Epithelial cell of esophagus (primary cell): Measurements from ENCODE around the gene PIGX.
"Not testable (repeated sequence)": the region's sequence is repeated elsewhere in the genome, so short reads cannot be mapped to it uniquely, and the experiment has no call there.

Source experiments
- DNase-seq: peaks from one replicate; pipeline ENCODE4 v3.0.0; 2010; ENCODE audit warnings: low read depth
- H3K4me3 ChIP-seq: 2 replicates; pipeline ENCODE4 v1.5.1; 2011; ENCODE audit warnings: mild to moderate bottlenecking, low read length, control low read depth
- CTCF ChIP-seq: IDR thresholded peaks from 2 replicates; pipeline ENCODE4 v1.5.1; 2011; ENCODE audit warnings: low read depth, mild to moderate bottlenecking, low read length, control low read depth, inconsistent platforms; ENCODE audit not compliant: insufficient read depth; ENCODE audit errors: missing control alignments

Gene PIGX

DNA sequence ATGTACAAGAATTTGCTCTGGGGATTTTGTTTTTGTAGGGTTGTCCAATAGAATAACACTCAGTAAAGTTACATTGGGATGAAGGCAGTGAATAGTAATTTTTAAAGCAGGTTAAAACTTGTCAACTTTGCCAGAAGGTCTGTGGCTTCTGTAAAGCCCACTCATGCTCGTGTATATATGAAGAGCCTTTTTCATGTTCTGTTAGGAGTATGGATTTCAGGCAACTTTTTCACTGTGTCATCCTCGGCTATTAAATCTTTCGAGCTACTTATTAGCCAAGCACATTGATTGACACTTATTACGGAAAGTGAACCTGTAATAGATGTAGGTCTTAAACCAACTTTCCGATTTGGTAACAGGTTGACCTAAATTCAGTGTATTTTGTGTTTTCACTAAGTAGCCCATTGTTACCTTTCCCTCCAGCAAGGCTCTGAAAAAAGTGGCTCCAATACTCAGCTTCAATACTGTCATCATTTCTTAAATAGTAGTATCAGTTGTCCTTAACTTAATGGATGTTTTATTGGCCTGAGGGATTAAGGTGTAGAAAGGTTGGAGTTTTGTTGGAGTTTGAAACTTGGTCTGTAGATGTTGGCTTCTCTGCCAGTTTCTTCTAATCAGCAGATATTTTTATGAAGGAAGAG lies 29.2 kb downstream of the PIGX start:
- TF ChIP-seq CTCF: no peak
- peak; percentile 27 for DNase-seq
- peak overlapping the region; percentile 84 for H3K4me3 ChIP-seq

GRCh38 chr3:196743569-196743968 lies 31.4 kb downstream of the PIGX start:
- DNase-seq, H3K4me3 ChIP-seq: not testable (repeated sequence)

- no peak overlapping the region for H3K4me3 ChIP-seq
- no peak for DNase-seq
- TF ChIP-seq CTCF: no peak
Observed at GRCh38 chr3:196749125-196749524, 36.9 kb downstream of the PIGX start.

GRCh38 chr3:196753201-196753600 lies 41.0 kb downstream of the PIGX start:
- TF ChIP-seq CTCF: no peak
- H3K4me3 ChIP-seq: no peak overlapping the region
- no peak for DNase-seq

DNA sequence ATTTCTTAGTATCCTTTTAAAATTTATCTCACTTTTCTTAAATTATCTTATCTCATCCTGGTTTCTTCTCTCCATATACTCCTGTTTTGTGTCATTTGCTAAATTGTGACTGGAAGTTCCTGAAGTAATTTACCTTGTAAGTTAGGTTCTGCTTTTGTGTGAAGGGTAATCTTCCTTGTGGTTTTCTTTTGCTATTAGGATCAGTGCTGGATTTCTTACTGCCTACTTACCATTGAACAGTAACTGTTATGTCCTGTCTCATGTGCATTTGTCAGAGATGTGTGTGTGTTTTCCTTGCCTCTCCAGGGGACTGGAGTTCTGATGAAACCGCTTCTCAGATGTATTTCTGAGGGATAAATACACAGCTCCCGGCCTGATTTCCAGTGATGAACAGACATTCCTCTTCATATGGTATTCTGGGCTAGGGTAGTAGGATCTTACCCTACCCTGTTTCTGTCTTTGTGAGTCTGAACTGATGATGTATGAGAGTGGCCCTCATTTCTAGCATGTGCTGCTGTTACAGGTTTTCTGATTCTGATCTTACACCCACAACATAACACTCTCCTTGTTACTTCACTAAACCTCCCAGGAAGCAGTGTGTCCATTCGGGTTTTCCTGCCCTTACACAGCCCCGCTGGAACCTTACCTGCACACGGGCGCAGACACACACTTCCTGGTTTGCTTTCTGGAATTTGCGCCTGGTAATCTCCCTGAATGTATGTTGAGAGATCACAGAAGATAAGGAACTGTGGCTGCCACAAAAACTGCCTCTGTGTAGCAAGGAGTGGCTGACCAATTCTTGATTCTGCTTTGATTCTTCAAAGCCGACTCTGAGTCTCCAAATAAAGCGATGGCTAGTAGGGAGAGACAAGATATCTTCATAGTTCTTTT lies 42.2 kb downstream of the PIGX start:
- H3K4me3 ChIP-seq: no peak overlapping the region
- DNase-seq: no peak
- TF ChIP-seq CTCF: no peak

DNA sequence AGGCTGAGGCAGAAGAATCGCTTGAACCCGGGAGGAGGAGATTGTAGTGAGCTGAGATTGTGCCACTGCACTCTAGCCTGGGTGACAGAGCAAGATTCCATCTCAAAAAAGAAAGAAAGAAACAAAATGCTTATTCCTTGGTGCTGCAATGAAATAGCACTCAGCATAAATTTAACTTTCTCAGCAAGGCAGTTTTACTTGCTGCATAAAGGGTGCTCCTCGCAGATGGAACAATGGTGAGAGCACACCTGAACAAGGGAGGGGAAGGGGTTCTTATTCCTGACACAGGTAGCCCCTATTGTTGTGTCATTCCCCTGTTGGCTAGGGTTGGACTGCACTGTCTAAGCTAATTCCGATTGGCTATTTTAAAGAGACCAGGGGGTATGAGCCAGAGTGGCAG lies 44.6 kb downstream of the PIGX start:
- no peak for TF ChIP-seq CTCF
- no peak overlapping the region for H3K4me3 ChIP-seq

DNA sequence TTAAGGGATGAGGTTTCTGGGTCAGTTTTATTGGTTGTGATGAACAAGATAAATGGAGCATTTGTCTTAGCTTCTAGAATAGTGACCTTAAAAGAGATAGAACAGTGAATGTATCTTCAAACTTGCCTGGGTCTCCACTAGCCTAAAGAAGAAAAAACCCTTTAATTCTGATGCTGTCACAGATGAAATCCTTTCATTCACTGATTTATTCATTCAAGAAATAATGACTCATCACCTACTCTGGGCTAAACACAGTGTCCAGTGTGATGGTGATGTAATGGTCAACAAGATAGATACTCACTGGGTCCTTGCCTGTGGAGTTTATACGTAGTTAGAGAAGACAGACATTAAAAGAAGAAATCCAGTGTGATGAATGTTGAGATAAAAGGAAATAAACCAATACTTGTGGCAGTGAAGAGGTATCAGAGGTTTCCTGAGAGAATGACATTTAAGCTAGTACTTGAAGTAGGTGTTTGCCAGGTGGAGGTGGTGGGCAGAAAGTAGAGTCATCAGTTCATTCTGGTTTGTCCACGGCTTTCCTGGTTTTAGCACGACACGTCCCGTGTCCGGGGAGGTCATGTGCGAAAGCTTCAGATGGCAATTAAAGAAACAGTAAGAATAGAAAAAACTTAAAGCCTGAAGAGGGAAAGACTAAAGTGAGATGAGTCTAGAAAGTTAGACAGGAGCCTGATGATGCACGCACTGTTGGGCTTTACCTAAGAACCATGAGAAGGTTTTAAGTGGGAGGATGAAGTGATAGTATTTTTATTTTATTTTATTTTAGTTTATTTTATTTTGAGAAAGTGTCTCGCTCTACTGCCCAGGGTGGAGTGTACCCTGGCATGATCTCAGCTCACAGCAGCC lies 45.9 kb downstream of the PIGX start:
- H3K4me3 ChIP-seq: no peak overlapping the region
- TF ChIP-seq CTCF: no peak
- peak; percentile 27 for DNase-seq

More for the DNA sequence above, 44.6 kb downstream of the PIGX start:
- DNase-seq: no peak
